GM12874 (cell line): ENCODE measurements around the gene PSMD1.

Experiments used
- TF ChIP-seq, protein P1 (sequence below): IDR thresholded peaks from 2 replicates; pipeline ENCODE4 v1.5.1; 2011; ENCODE audit warnings: low read depth, mild to moderate bottlenecking, control low read depth, low read length, moderate library complexity; ENCODE audit not compliant: insufficient read depth

Gene PSMD1

DNA sequence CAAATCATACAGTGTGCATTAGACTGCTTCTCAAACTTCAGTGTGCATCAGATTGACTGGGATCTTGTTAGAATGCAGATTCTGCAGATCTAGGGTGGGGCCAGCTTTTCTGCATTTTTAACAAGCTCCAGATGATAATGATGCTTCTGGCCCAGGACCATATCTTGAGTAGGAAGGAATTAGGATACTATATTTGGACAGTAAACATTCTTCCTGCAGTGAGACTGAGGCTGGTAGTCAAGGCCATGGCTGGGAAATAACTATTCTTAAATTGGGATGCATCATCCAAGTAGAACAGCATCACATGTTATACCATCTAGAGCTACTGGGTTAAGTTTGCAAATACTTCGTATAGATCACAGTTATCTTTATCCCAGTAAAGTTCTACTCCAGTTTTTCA is 113.4 kb downstream of the PSMD1 start:
- TF ChIP-seq, protein P1, sequence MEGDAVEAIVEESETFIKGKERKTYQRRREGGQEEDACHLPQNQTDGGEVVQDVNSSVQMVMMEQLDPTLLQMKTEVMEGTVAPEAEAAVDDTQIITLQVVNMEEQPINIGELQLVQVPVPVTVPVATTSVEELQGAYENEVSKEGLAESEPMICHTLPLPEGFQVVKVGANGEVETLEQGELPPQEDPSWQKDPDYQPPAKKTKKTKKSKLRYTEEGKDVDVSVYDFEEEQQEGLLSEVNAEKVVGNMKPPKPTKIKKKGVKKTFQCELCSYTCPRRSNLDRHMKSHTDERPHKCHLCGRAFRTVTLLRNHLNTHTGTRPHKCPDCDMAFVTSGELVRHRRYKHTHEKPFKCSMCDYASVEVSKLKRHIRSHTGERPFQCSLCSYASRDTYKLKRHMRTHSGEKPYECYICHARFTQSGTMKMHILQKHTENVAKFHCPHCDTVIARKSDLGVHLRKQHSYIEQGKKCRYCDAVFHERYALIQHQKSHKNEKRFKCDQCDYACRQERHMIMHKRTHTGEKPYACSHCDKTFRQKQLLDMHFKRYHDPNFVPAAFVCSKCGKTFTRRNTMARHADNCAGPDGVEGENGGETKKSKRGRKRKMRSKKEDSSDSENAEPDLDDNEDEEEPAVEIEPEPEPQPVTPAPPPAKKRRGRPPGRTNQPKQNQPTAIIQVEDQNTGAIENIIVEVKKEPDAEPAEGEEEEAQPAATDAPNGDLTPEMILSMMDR: no peak

DNA sequence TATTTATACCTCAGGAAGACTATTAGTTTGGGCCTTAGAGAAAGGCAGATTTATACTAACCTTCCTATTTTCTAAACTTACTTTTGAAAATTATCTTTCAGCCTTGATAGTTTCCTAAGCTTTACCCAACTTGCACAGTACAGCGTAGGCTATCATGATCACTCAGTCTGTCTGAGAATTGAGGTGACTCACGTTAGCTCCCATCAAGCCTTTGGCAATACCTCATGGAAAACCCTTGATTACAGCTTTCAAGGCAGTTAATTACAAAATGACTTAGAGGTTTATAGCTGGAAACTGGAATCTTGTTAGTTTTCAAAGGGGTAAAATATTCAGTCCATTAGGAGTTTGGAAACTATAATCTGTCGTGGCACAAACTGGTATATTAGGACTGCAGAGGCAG is 115.4 kb downstream of the PSMD1 start:
- TF ChIP-seq, protein P1: no peak

DNA sequence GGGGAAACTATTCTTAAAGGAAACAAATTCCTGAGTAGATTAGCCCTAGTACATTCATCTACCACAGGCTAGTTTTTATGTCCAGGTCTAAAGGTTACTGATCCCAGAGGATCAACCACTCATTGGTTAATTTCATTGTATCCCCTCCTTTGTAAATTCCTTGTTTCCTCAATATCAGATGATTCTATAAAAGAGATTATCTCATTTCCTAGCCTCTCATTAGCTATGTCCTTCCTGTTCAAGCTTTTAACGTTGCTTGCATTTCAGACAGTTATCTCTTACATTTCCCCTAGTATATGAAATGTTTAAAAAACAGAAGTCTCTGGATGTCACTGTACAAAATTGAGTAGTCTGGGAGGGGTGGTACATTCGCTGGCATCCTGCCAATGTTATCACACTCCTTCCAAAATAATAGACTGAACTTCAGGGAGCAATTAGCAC is 117.6 kb downstream of the PSMD1 start:
- TF ChIP-seq, protein P1: no peak

DNA sequence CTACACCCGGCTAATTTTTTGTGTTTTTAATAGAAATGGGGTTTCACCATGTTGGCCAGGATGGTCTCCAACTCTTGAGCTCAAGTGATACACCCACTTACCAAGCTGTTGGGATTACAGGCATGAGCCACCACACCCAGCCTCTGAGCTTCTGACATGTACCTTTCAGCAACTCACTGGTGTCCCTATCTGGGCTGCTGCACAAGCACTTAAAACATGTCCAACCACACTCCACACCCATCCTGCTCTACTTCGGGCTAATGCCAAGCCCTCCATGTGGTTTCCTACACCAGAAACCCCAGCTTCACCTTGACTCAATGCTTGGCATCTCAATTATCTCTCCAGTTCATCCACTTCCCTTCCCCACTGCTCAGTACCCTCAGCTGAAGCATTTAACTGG is 119.4 kb downstream of the PSMD1 start:
- TF ChIP-seq, protein P1: no peak

DNA sequence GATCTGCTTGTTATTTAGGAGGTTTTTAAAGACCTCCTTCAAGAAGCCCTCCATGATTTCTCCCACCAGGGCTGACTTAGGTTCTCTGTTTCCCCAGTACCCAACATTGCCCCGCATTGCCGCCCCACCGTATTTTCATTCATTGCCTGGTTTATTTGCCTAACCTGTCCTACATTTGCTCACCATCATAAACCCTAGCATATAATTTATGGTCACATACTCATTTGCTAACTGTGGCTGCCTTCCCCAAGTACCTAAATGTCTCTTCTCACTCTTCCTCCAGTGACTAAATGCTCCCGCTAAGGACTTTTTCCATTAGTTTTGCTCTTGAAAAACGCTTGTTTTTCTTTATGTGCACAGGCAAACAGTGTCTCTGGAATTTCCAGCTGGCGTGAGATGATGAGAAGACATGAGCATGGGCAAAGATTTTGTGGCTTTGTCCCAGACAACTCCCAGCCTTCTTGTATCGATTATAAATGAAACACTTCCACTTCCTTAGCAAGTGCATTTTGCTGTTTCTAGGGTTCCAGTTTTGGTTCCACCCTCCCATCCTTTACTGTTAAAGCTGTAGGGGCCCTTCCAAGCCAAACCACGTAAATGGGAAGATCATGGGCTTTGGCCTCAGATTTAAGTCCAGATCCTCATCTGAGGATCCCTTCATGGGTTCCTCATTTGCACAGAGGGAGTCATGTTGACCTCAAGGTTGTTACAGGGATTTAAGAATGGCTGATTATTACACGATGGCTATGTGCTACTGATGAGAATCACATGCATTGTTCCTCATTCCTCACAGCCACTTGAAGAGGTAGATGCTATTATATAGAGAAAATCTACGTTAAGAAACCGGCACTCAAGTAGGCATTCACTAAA is 120.7 kb downstream of the PSMD1 start:
- TF ChIP-seq, protein P1: no peak

DNA sequence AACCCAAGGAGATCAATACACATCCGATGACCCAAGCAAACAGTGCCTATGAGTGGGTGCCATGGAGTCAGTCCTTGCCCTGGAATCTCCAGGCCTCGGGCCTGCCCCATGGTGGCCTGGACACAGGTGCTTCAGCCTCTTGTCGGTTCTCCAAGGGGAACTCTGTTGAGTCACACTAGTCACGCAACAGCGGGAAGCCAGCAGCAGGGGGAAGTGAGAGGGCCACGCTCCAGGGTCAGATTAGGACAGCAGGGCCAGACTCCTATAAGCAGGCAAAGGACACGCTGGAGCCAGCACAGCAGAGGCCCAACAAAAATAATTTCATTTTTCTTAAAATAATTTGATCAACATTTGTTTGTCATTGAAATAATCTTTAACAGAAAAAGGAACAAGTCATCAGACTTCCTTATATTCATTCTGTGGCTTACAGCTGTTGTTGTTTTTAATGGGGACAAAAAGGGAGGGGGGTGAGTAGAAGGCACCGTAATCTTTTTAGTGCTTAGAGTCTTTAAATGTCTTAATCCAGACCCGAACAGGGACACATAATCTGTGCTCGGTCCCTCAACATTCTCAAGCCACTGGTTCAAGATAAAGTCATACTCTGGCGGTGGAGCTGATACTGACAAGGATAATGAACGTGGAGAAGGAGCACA is 125.3 kb downstream of the PSMD1 start:
- TF ChIP-seq, protein P1: no peak

DNA sequence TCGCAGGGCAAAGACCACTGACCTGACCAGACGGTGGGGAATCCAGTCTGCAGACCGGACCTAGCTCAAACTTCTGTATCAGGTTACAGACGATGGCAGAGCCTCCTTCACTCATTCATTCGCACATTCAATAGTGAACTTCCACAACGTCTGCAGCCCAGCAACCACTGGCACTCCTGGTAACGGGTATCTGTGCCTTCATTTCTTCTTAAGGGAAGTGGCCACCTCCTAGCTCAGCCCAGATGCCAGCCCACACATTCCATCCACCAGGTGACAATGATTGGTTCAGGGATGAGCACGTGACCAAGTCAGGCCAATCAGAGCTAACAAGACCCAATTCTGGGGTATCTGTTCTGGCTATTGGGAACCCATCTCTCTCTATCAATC is 125.8 kb downstream of the PSMD1 start:
- TF ChIP-seq, protein P1: no peak
